Epithelial cell of esophagus (primary cell): ENCODE results near the gene CEP63.

Experiments used
- DNase-seq: peaks from one replicate; pipeline ENCODE4 v3.0.0; 2010; ENCODE audit warnings: low read depth
- H3K4me3 ChIP-seq: 2 replicates; pipeline ENCODE4 v1.5.1; 2011; ENCODE audit warnings: mild to moderate bottlenecking, low read length, control low read depth
- CTCF ChIP-seq: IDR thresholded peaks from 2 replicates; pipeline ENCODE4 v1.5.1; 2011; ENCODE audit warnings: low read depth, mild to moderate bottlenecking, low read length, control low read depth, inconsistent platforms; ENCODE audit not compliant: insufficient read depth; ENCODE audit errors: missing control alignments

CEP63 gene

DNA sequence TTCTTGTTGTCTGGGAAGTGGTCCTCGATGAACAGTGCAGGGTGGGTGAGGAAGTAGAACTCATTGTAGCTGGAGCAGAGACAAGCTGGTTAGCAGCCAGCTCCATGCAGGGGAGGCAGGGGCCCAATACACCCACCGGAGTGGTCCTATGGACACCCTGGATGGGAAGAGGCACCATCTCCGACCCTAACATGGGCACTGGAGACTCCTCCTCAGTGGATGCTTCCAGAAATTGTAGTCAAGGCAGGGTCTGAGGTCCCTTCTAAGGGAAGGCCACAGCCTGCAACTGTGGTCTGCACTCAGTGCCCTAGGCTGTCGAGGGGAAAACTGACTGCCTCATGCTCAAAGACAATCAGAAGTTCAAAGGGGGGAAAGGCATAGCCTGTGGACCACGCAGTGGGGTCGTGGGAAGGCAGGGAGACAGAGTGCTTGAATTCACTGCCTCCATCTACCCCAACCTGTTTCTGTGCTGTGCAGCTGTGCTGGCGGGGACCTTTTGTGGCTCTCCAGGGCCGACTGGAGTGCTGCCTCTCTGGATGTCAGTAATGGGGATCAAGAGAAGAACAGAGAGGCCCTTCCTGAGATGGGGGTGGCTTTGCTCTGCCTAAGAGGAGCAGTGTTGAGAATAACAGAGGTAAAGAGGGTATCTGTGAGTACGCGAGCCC, 123.0 kb downstream of the CEP63 start:
- no peak for DNase-seq
- H3K4me3 ChIP-seq = no peak overlapping the region
- TF ChIP-seq CTCF = no peak

GRCh38 chr3:134609821-134610431, 124.1 kb downstream of the CEP63 start:
- DNase-seq = no peak

GRCh38 chr3:134610432-134611385, 124.9 kb downstream of the CEP63 start:
- no peak overlapping the region for H3K4me3 ChIP-seq
- DNase-seq = no peak
- no peak for TF ChIP-seq CTCF

More at GRCh38 chr3:134609821-134610431, 124.1 kb downstream of the CEP63 start:
- H3K4me3 ChIP-seq = no peak overlapping the region
- TF ChIP-seq CTCF = no peak

GRCh38 chr3:134611516-134611915, 125.7 kb downstream of the CEP63 start:
- TF ChIP-seq CTCF = no peak
- H3K4me3 ChIP-seq = no peak overlapping the region
- DNase-seq = no peak

DNA sequence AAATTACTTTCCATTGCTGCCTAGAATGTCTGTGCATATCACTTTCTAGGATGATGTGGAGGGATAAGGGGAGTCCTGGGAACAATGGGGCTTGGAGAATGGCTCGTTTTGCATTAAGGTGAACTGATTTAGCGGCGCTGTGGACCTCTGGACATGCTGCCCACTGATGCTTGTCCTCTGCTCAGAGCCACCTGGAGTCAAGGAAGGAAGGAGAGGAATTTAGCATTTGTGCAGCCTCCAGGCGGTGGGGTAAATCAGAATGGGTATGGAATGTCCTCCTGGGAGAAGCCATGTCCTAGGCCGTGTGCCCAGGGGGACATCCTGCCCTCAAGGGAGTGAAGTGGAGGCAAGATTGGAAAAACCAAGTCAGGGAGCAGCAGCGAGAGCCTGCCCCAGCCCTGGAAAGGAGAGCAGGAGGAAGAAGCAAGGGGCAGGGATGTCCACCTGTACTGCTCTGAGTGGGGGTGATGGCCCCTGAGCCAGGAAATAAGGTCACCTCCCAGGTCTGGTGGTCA, 127.2 kb downstream of the CEP63 start:
- H3K4me3 ChIP-seq = no peak overlapping the region
- DNase-seq = no peak
- no peak for TF ChIP-seq CTCF

GRCh38 chr3:134614955-134615354, 129.1 kb downstream of the CEP63 start:
- no peak overlapping the region for H3K4me3 ChIP-seq
- DNase-seq = no peak
- TF ChIP-seq CTCF = no peak
